ENCODE measurements around the gene ARL4D.
"Not testable (repeated sequence)": the region's sequence is repeated elsewhere in the genome, so short reads cannot be mapped to it uniquely, and the experiment has no call there.

ARL4D gene

GRCh38 chr17:43398724-43399595 is at the start of gene ARL4D:
Gene ARL4D, plus strand, starts transcription at chr17:43398993. Its CDS starts 740 bp downstream, at chr17:43399733.
- DNase-seq, result peak; percentile 42

DNA sequence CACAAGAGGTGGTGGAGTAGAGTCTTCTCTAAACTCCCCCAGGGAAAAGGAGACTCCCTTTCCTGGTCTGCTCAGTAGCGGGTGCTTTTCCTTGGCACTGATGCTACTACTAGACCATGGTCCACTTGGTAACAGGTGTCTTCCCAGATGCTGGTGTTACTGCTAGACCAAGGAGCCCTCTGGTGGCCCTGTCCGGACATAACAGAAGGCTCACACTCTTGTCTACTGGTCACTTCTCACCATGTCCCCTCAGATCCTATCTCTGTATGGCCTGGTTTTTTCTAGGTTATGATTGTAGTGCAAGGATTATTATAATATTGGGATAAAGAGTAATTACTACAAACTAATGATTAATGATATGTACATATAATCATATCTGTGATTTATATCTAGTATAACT is 49.7 kb upstream of the ARL4D start:
- no peak for DNase-seq

GRCh38 chr17:43350888-43351361 is 47.9 kb upstream of the ARL4D start:
- DNase-seq, result no peak

GRCh38 chr17:43351691-43352090 is 47.1 kb upstream of the ARL4D start:
- DNase-seq, result no peak

GRCh38 chr17:43352579-43353331 is 46.0 kb upstream of the ARL4D start:
- DNase-seq, result no peak

- no peak for DNase-seq
Observed at GRCh38 chr17:43353393-43353792, 45.4 kb upstream of the ARL4D start.

GRCh38 chr17:43354371-43354770 is 44.4 kb upstream of the ARL4D start:
- DNase-seq, result no peak

GRCh38 chr17:43356450-43356849 is 42.3 kb upstream of the ARL4D start:
- no peak for DNase-seq

DNA sequence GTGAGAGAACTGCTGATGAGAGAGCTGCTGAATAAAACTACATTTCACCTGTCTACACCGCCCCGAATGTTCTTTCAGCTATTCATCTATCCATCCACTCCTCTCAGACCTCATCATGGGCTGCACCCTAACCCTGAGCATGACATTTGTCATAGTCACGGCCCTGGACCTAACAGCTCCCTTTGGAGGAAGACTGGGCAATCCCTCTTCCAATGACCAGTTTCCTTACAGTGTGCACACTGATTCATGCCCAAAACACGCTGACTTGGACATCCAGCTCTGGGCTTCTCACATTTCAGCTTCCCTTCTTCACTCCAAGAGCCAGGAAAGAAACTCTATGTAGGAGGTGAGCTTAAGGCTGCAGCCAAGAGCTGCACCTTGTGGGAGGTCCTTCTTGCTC is 41.8 kb upstream of the ARL4D start:
- DNase-seq, result no peak

- no peak for DNase-seq
Observed at GRCh38 chr17:43359469-43360110, 39.2 kb upstream of the ARL4D start.

DNA sequence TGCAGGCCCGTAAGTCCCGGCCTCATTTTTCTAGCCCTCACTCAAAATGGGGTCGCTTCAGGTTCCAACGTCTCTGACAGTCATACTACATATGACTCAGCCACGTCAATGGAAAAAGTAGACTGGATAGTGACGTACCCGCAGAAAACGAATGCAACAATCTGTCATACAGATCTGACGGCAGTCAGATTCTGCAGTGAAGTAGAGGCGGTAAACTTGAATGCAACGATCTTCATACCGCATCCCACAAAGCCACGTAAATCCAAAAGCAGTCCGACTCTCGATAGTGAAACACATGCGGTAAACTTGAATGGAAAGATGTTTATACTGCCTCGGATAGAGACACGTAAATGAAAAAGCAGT is 38.4 kb upstream of the ARL4D start:
- DNase-seq, result no peak

- DNase-seq, result peak; percentile 99
Observed at GRCh38 chr17:43360739-43361505, 37.9 kb upstream of the ARL4D start.

DNA sequence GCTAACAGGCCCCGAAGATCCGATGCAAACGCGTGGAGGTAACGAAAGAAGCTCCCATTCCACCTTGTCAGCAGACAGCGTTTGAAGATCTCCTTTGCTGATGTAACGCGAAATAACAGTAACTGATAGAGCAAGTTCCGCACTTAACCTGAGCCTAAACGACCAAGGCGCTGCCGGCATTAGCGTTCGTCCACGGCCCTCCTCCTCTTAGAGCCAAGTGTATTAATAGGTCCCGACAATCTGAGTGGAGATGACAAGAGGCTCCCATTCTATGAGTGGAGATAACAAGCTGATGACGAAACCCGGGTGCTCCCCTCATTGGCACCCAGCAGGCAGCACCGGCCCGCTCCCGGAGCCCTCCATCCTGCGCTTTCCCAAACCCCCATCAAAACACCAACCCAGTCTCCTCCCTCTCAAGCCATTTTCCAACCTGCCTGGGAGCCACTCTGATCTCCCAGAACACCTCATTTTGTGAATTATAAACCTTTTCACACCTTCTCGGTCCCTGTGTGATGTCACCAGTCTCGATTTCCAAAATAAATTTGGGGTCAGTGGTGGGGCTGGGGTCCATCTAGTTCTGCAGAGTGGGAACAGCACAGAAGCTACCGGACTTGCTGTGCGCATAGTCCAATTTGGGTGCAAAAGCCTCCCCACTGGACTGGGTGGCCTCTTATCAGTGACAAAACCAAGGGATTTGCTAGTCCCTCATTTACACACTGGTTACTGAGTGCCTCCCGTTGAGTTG is 35.4 kb upstream of the ARL4D start:
- DNase-seq, result no peak

DNA sequence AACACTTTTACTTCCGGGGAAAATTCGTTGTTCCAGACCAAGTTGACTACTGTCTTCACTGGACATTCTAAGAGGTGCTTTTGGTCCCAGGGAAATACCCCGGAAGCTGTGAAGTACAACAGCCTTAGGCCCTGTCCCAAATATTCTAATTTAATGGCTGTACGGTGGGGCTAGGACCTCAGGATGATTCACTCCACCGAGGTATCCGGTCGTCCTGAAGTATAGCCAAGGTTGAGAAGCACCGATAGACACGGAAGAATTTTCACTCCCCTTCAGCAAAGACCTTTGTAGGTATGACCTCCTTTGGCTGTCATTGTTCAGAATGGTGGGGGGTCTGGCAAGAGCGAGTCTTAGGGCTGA is 34.9 kb upstream of the ARL4D start:
- no peak for DNase-seq

DNA sequence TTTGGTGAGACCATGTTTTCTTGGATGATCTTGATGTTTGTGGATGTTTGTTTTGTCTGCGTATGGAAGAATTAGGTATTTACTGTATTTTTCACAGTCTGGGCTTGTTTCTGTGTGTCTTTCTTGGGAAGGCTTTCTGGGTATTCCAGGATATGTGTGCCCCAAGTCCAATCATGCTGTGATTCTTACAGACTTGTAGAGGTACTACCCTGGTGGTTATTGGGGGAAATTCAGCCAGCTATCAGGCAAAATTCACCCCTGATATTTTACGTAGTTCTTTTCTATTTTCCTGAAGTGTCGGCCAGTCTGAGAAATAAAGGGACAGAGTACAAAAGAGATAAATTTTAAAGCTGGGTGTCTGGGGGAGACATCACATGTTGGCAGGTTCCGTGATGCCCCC is 33.4 kb upstream of the ARL4D start:
- no peak for DNase-seq

DNA sequence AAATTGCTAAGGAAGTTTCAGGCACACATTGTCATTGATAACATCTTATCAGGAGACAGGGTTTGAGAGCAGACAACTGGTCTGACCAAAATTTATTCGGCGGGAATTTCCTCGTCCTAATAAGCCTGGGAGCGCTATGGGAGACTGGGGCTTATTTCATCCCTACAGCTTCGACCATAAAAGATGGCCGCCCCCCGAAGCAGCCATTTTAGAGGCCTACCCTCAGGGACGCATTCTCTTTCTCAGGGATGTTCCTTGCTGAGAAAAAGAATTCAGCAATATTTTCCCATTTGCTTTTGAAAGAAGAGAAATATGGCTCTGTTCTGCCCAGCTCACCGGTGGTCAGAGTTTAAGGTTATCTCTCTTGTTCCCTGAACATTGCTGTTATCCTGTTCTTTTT is 32.9 kb upstream of the ARL4D start:
- DNase-seq, result not testable (repeated sequence)

GRCh38 chr17:43366891-43367736 is 31.7 kb upstream of the ARL4D start:
- DNase-seq, result no peak

DNA sequence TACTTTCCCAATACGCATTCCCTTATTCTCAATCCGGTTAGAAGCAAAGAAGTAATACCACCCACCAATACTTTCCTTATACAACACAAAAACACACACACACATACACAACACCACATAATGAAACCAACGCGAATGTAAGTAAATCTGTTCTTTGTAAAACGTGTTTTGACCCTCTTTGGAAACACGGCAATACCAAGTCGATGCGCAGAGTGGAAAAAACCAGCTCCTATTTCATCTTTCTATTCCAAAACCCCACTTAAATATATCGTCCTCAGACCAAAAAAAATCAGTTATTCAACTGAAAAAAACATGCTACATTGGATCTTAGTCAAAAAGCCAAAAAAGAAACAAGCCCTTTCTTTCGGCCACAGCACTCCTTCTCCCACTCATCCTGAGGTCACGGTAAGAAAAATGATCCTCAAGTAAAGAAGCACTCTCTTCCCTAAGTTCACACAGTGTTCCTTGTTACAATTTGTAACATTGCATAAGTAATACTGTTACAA is 31.0 kb upstream of the ARL4D start:
- DNase-seq, result peak; percentile 98

DNA sequence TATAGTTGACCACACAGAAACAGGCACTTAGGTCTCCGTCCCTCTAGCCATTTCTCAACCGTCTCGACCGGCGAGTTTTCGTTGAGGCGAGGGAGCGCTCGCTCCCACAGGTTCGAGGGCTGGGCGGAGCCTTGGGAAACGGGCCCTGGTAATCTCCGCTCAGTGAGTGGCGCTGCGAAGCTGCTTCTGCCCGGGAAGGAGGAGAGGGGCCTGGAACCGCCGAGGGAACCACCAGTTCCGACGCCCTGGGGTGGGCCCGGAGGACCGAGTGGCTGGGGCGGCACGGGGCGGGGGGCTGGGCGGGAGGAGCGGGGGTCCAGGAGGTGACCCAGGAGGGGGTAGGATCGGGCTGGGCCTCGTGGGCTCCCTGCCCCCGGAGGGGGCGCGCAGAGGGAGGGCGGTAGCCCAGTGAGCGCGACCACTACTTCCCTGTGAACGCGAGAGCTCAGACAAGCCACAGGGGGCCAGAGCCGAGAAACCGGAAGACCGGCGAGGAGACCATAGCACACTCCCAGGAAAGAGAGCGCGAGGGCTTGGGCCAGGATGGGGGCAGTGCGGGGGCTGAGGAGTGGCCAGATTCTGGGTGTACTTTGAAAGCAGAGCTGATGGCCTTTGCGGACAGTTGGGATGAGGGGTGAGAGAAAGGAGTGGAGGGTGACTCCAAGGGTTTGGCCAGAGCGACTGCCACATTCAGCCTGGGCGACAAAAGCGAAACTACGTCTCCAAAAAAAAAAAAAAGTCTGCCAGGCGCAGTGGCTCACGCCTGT is 29.9 kb upstream of the ARL4D start:
- DNase-seq, result peak; percentile 65

- DNase-seq, result no peak
Observed at GRCh38 chr17:43369986-43370385, 28.8 kb upstream of the ARL4D start.

Data from NCI-H526 treated with DMSO at 0.1 percent for 48 hours (cell line).